ENCODE data around the gene STX19.
"Not testable (repeated sequence)": the region's sequence is repeated elsewhere in the genome, so short reads cannot be mapped to it uniquely, and the experiment has no call there.

STX19 gene

GRCh38 chr3:93981649-93982048 is 46.7 kb downstream of the STX19 start:
- in situ Hi-C loops (cut with MboI; ENCODE audit: low sequenced_read_pairs): no loop called here

GRCh38 chr3:93979850-93980676 is 48.3 kb downstream of the STX19 start, which contains the start of gene ARL13B:
Gene ARL13B (plus strand): TSS chr3:93980155. CDS start chr3:93980424, 269 bp downstream.
- in situ Hi-C loops (cut with MboI; ENCODE audit: low sequenced_read_pairs): no loop called here

- in situ Hi-C loops (cut with MboI; ENCODE audit: low sequenced_read_pairs): no loop called here
Measured at GRCh38 chr3:93973131-93974126, 55.0 kb downstream of the STX19 start, which contains the start of gene PROS1. Gene PROS1 (minus strand): TSS chr3:93973896. CDS start chr3:93973749, 147 bp downstream.

GRCh38 chr3:93969997-93970396 is 58.4 kb downstream of the STX19 start:
- in situ Hi-C loops (cut with MboI; ENCODE audit: low sequenced_read_pairs): no loop called here

- in situ Hi-C loops (cut with MboI; ENCODE audit: low sequenced_read_pairs): no loop called here
Measured at GRCh38 chr3:93969443-93969842, 59.0 kb downstream of the STX19 start.

GRCh38 chr3:93965106-93965505 is 63.3 kb downstream of the STX19 start:
- in situ Hi-C loops (cut with MboI; ENCODE audit: low sequenced_read_pairs): not testable (repeated sequence)
